CD4-positive, alpha-beta T cell treated with Interleukin-4 for 1 hour (primary cell): ENCODE data around the gene KLRF2.

Experiments used
- DNase-seq, 2 donors: peaks; one replicate each; pipeline ENCODE4 v3.0.0-alpha.2; 2020 to 2022

The KLRF2 gene

GRCh38 chr12:9888665-9889273, 7.5 kb downstream of the KLRF2 start:
- no peak for DNase-seq

- DNase-seq = no peak
Observed at GRCh38 chr12:9895215-9895971, 14.1 kb downstream of the KLRF2 start.

- DNase-seq = no peak
Observed at GRCh38 chr12:9897535-9897934, 16.2 kb downstream of the KLRF2 start.

- DNase-seq = no peak
Observed at GRCh38 chr12:9899209-9899608, 17.9 kb downstream of the KLRF2 start.

- DNase-seq = no peak
Observed at GRCh38 chr12:9900930-9901329, 19.6 kb downstream of the KLRF2 start.

- no peak for DNase-seq
Observed at GRCh38 chr12:9902539-9903228, 21.4 kb downstream of the KLRF2 start.

- peak; percentile 34 to 72 for DNase-seq
Observed at GRCh38 chr12:9906873-9907272, 25.6 kb downstream of the KLRF2 start.

GRCh38 chr12:9907769-9908168, 26.5 kb downstream of the KLRF2 start:
- DNase-seq = no peak

GRCh38 chr12:9908350-9908749, 27.1 kb downstream of the KLRF2 start:
- DNase-seq = no peak

GRCh38 chr12:9909724-9910123, 28.4 kb downstream of the KLRF2 start:
- no peak for DNase-seq

- DNase-seq = no peak
Observed at GRCh38 chr12:9910716-9911421, 29.6 kb downstream of the KLRF2 start.

- no peak for DNase-seq
Observed at GRCh38 chr12:9911708-9912107, 30.4 kb downstream of the KLRF2 start.

- DNase-seq = no peak
Observed at GRCh38 chr12:9919443-9919842, 38.2 kb downstream of the KLRF2 start.

GRCh38 chr12:9920451-9920850, 39.2 kb downstream of the KLRF2 start:
- DNase-seq = no peak

- no peak for DNase-seq
Observed at GRCh38 chr12:9922429-9922828, 41.1 kb downstream of the KLRF2 start.

GRCh38 chr12:9925705-9926393, 44.6 kb downstream of the KLRF2 start:
- DNase-seq = peak; percentile 34 to 67

GRCh38 chr12:9926876-9927275, 45.6 kb downstream of the KLRF2 start:
- DNase-seq = no peak

- DNase-seq = no peak
Observed at GRCh38 chr12:9928607-9929006, 47.3 kb downstream of the KLRF2 start.

- DNase-seq = no peak
Observed at GRCh38 chr12:9931245-9931644, 50.0 kb downstream of the KLRF2 start.

- no peak for DNase-seq
Observed at GRCh38 chr12:9932270-9932669, 51.0 kb downstream of the KLRF2 start, which contains the start of gene CLEC2A. Gene CLEC2A (minus strand): TSS chr12:9932370. CDS start chr12:9932329, 41 bp downstream.

- no peak for DNase-seq
Observed at GRCh38 chr12:9933958-9934357, 52.7 kb downstream of the KLRF2 start.

GRCh38 chr12:9935026-9935425, 53.7 kb downstream of the KLRF2 start:
- no peak for DNase-seq

GRCh38 chr12:9936591-9936990, 55.3 kb downstream of the KLRF2 start:
- no peak for DNase-seq
